ENCODE data around the gene COL13A1. TPM values are rescaled to one million over a fixed set of nuclear protein-coding genes. Genes with fewer than 3 reads are reported as not detected.

The COL13A1 gene
- total RNA-seq, 1 experiment from 2014 or later: 3.6 TPM

DNA sequence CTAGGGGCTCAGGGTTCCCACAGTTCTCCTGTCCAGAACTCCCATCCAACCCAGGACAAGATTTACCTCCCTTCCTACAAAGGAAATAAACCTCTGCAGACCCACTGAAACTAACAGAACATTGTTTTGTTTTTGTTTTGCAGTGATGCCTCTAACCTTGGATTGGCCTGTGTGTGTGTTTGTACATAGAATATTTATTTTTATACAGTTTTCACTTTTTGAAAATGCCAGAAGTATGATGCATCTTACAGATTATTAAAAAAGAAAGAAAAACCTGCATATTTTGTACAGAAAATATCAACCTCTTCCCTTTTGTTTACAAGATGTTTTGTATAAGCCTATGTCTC, 156.8 kb downstream of the COL13A1 start:
- Histone ChIP-seq H4K8ac (replicated peaks; ENCODE audit: insufficient read length, low read depth, low read length) (no peak overlapping the region), H3K79me1 (ENCODE audit: insufficient read depth, low read depth, low read length, poor library complexity, severe bottlenecking) (no peaks in the 10 kb centered on the region), H3K4ac (ENCODE audit: low read depth, low read length) (no peak overlapping the region), H2BK15ac (ENCODE audit: low read depth, low read length) (no peak overlapping the region), H2AFZ (ENCODE audit: low read length) (no peak overlapping the region), H3K27me3 (ENCODE audit: insufficient read depth, low read length) (no peaks in the 10 kb centered on the region), H4K20me1 (ENCODE audit: control insufficient read depth, insufficient read depth, insufficient read length) (no peaks in the 10 kb centered on the region), H3K79me2 (ENCODE audit: insufficient read depth, low read length) (no peaks in the 10 kb centered on the region), H3K27ac (ENCODE audit: insufficient read length, low read depth, low read length) (no peak overlapping the region), H2BK5ac (ENCODE audit: insufficient read length, low read length) (no peak overlapping the region), H3K4me1 (ENCODE audit: insufficient read depth, low read length) (no peaks in the 10 kb centered on the region), H3K23ac (ENCODE audit: insufficient read length, low read depth, low read length) (no peak overlapping the region), H3K4me2 (ENCODE audit: insufficient read depth, insufficient read length, low read length) (no peak overlapping the region), H2BK20ac (ENCODE audit: low read depth, low read length, poor library complexity, severe bottlenecking) (no peak overlapping the region), H3K9ac (ENCODE audit: extremely low read depth, insufficient read length, low read length) (no peak overlapping the region), H4K5ac (ENCODE audit: insufficient read length, low read depth, low read length) (no peak overlapping the region), H3K14ac (ENCODE audit: insufficient read depth, low read length) (no peak overlapping the region), H2AK5ac (ENCODE audit: insufficient read length, low read length) (no peak overlapping the region), H2BK12ac (ENCODE audit: insufficient read length, low read depth, low read length) (no peak overlapping the region), H3K23me2 (ENCODE audit: insufficient read length, low read depth, low read length, poor library complexity, severe bottlenecking) (no peaks in the 10 kb centered on the region), H3K9me3 (ENCODE audit: control insufficient read depth, low read depth, low read length) (no peaks in the 10 kb centered on the region), H3T11ph (ENCODE audit: low read length) (no peak overlapping the region), H3K56ac (ENCODE audit: insufficient read length, low read depth, low read length) (no peak overlapping the region), H4K91ac (ENCODE audit: insufficient read length, low read depth, low read length) (no peak overlapping the region), H2BK120ac (ENCODE audit: low read depth, low read length, poor library complexity, severe bottlenecking) (no peak overlapping the region), H3K18ac (ENCODE audit: insufficient read length, low read depth, low read length) (no peak overlapping the region)
- Mint-ChIP-seq H3K9me3 (no peaks in the 10 kb centered on the region), H3K27me3 (ENCODE audit: low read depth) (peaks cover 42% of the 10 kb centered on the region), H3K36me3 (ENCODE audit: insufficient read depth in 1 of 3, low read depth in 3 of 3) (no peaks in the 10 kb centered on the region), H3K27ac (no peak overlapping the region), H3K4me3 (no peak overlapping the region), H3K4me1 (peaks cover 10 to 18% of the 10 kb centered on the region in 2 experiments)
- TF ChIP-seq, protein P1, sequence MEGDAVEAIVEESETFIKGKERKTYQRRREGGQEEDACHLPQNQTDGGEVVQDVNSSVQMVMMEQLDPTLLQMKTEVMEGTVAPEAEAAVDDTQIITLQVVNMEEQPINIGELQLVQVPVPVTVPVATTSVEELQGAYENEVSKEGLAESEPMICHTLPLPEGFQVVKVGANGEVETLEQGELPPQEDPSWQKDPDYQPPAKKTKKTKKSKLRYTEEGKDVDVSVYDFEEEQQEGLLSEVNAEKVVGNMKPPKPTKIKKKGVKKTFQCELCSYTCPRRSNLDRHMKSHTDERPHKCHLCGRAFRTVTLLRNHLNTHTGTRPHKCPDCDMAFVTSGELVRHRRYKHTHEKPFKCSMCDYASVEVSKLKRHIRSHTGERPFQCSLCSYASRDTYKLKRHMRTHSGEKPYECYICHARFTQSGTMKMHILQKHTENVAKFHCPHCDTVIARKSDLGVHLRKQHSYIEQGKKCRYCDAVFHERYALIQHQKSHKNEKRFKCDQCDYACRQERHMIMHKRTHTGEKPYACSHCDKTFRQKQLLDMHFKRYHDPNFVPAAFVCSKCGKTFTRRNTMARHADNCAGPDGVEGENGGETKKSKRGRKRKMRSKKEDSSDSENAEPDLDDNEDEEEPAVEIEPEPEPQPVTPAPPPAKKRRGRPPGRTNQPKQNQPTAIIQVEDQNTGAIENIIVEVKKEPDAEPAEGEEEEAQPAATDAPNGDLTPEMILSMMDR (conservative IDR thresholded peaks at IDR 0.05): peak; percentile 2; the same call in 1 of the 3 replicates
- no peak for DNase-seq

Data from H9 (cell line).